IMR-90 (cell line): ENCODE measurements around the gene NKAIN4. TPM values are rescaled to one million over a fixed set of nuclear protein-coding genes. Genes with fewer than 3 reads are reported as not detected.

Experiments
- ATAC-seq: fragments of 200-7000 bp; cut with Tn5 transposase; 2 replicates; pipeline ENCODE4 v1.9.1; 2020; ENCODE audit warnings: low read depth, mild to moderate bottlenecking, moderate library complexity
- BruUV-seq: library from RNA; stranded (reverse); fragments of 400-500 nt; replicated peaks from 2 replicates; lab custom pipeline; 2021; lab: Mats Ljungman, UMichigan
- CTCF ChIA-PET: fragments of 300-600 bp; formaldehyde crosslinking; extraction: SDS; loops from one replicate; lab custom pipeline; 2021; ENCODE audit warnings: antibody characterized with exemption; lab: Yijun Ruan, JAX
- POLR2A ChIA-PET: fragments of 300-600 bp; sonication (Branson Sonifier 250); formaldehyde crosslinking; loops from one replicate; lab custom pipeline; 2022; ENCODE audit warnings: antibody characterized with exemption; ENCODE audit not compliant: unreplicated experiment; lab: Charles Lee
- DNase-seq: peaks from one replicate; pipeline ENCODE4 v3.0.0; 2013
- H2AFZ ChIP-seq: replicated peaks from 2 replicates; pipeline ENCODE3; 2013; ENCODE audit warnings: low read length, mild to moderate bottlenecking; ENCODE audit not compliant: poor library complexity
- H2AK5ac ChIP-seq: 2 replicates; pipeline ENCODE4 v1.6.1; 2013; ENCODE audit warnings: low read depth, low read length, inconsistent platforms
- H2AK9ac ChIP-seq: replicated peaks from 2 replicates; pipeline ENCODE3; 2013; ENCODE audit warnings: mild to moderate bottlenecking, low read depth, low read length, moderate library complexity; ENCODE audit not compliant: poor library complexity
- H2BK120ac ChIP-seq: 2 replicates; pipeline ENCODE4 v1.6.1; 2013; ENCODE audit warnings: low read depth, low read length, inconsistent platforms
- H2BK15ac ChIP-seq: 3 replicates; pipeline ENCODE4 v1.6.1; 2013; ENCODE audit warnings: low read depth, low read length, inconsistent platforms
- H2BK20ac ChIP-seq: 2 replicates; pipeline ENCODE4 v1.6.1; 2013; ENCODE audit warnings: low read depth, mild to moderate bottlenecking, inconsistent platforms, low read length, moderate library complexity
- H2BK5ac ChIP-seq: 2 replicates; pipeline ENCODE4 v1.6.1; 2013; ENCODE audit warnings: mild to moderate bottlenecking, low read depth, low read length, inconsistent platforms; ENCODE audit not compliant: poor library complexity, severe bottlenecking
- H3K14ac ChIP-seq: replicated peaks from 2 replicates; pipeline ENCODE4 v1.6.1; 2013; ENCODE audit warnings: low read depth, low read length, inconsistent platforms
- H3K18ac ChIP-seq: 2 replicates; pipeline ENCODE4 v1.6.1; 2013; ENCODE audit warnings: low read depth, low read length, control low read depth
- H3K23ac ChIP-seq: 2 replicates; pipeline ENCODE4 v1.6.1; 2013; ENCODE audit warnings: low read depth, low read length, inconsistent platforms
- H3K27ac ChIP-seq: 2 replicates; pipeline ENCODE4 v1.5.1; 2013; ENCODE audit warnings: mild to moderate bottlenecking, control low read depth, low read length; ENCODE audit not compliant: insufficient read depth
- H3K27me3 ChIP-seq: 2 replicates; pipeline ENCODE4 v1.6.1; 2013; ENCODE audit warnings: low read length; ENCODE audit not compliant: control insufficient read depth, insufficient read depth
- H3K36me3 ChIP-seq: 2 replicates; pipeline ENCODE4 v1.6.1; 2013; ENCODE audit warnings: low read length, mixed read lengths; ENCODE audit not compliant: control insufficient read depth, insufficient read depth
- H3K4ac ChIP-seq: 2 replicates; pipeline ENCODE4 v1.6.1; 2013; ENCODE audit warnings: low read depth, low read length, inconsistent platforms
- H3K4me1 ChIP-seq: 2 replicates; pipeline ENCODE4 v1.6.1; 2013; ENCODE audit warnings: low read length, mixed read lengths; ENCODE audit not compliant: control insufficient read depth, insufficient read depth
- H3K4me2 ChIP-seq: 2 replicates; pipeline ENCODE4 v1.6.1; 2013; ENCODE audit warnings: low read depth, mild to moderate bottlenecking, control low read depth, low read length, moderate library complexity
- H3K4me3 ChIP-seq: 2 replicates; pipeline ENCODE4 v1.5.1; 2013; ENCODE audit warnings: low read depth, mild to moderate bottlenecking, control low read depth, low read length, moderate library complexity; ENCODE audit not compliant: insufficient read depth
- H3K56ac ChIP-seq: 2 replicates; pipeline ENCODE4 v1.6.1; 2013; ENCODE audit warnings: low read length, inconsistent platforms; ENCODE audit not compliant: insufficient read depth; ENCODE audit errors: extremely low read depth
- H3K79me1 ChIP-seq, 2 experiments: 2 replicates each; pipeline ENCODE4 v1.6.1; 2013; ENCODE audit warnings: low read length in 2 of 2, inconsistent platforms in 1 of 2, low read depth in 1 of 2
- H3K9ac ChIP-seq: 2 replicates; pipeline ENCODE4 v1.6.1; 2013; ENCODE audit warnings: low read depth, low read length, control low read depth
- H3K9me1 ChIP-seq: 2 replicates; pipeline ENCODE4 v1.6.1; 2013; ENCODE audit warnings: low read length, inconsistent platforms; ENCODE audit not compliant: insufficient read depth
- H3K9me3 ChIP-seq: 2 replicates; pipeline ENCODE4 v1.6.1; 2013; ENCODE audit warnings: low read length; ENCODE audit not compliant: control insufficient read depth, insufficient read depth
- H4K20me1 ChIP-seq: 2 replicates; pipeline ENCODE4 v1.6.1; 2013; ENCODE audit warnings: low read length, inconsistent platforms; ENCODE audit not compliant: insufficient read depth
- H4K5ac ChIP-seq: 2 replicates; pipeline ENCODE4 v1.6.1; 2013; ENCODE audit warnings: mild to moderate bottlenecking, low read depth, low read length, control low read depth
- H4K8ac ChIP-seq, 2 experiments: 2 replicates each; pipeline ENCODE4 v1.6.1; 2013; ENCODE audit warnings: low read depth in 2 of 2, low read length in 2 of 2, control low read depth in 1 of 2, inconsistent platforms in 1 of 2
- H4K91ac ChIP-seq: 2 replicates; pipeline ENCODE4 v1.6.1; 2013; ENCODE audit warnings: low read depth, low read length, inconsistent platforms; ENCODE audit not compliant: insufficient read depth
- CHD1 ChIP-seq: IDR thresholded peaks from 2 replicates; pipeline ENCODE4 v1.6.1; 2012; ENCODE audit warnings: low read depth, low read length, improper control_type of control experiment
- MXI1 ChIP-seq: IDR thresholded peaks from 2 replicates; pipeline ENCODE4 v1.6.1; 2012; ENCODE audit warnings: low read depth, mild to moderate bottlenecking, low read length, moderate library complexity, borderline replicate concordance
- POLR2A ChIP-seq: IDR thresholded peaks from 2 replicates; pipeline ENCODE4 v1.6.1; 2012; ENCODE audit warnings: mild to moderate bottlenecking, low read depth, low read length
- RAD21 ChIP-seq: IDR thresholded peaks from 2 replicates; pipeline ENCODE4 v1.6.1; 2012; ENCODE audit warnings: low read length, improper control_type of control experiment
- RCOR1 ChIP-seq: IDR thresholded peaks from 2 replicates; pipeline ENCODE4 v1.6.1; 2012; ENCODE audit warnings: mild to moderate bottlenecking, low read length, improper control_type of control experiment; ENCODE audit not compliant: insufficient replicate concordance
- RFX5 ChIP-seq: IDR thresholded peaks from 2 replicates; pipeline ENCODE4 v1.8.0; 2012; ENCODE audit warnings: low read depth, mild to moderate bottlenecking, low read length, moderate library complexity
- WGBS, 2 experiments: methylation state at CpG; one replicate each; pipeline versions ENCODE4 v1.1.5 to v1.1.7; 2013; ENCODE audit warnings: missing lambda C conversion rate in 2 of 2; ENCODE audit not compliant: insufficient read length in 1 of 2; ENCODE audit errors: extremely low coverage in 2 of 2; 5-methylcytosine and 5-hydroxymethylcytosine counted together
- dilution Hi-C: fragments of 300-500 bp; cut with HindIII; formaldehyde crosslinking; loops from one replicate; pipeline ENCODE4 v1.14.3; 2018; ENCODE audit warnings: low sequenced_read_pairs; ENCODE audit not compliant: unreplicated experiment
- in situ Hi-C: fragments of 300-500 bp; cut with MboI; formaldehyde crosslinking; loops from 3 replicates; pipeline ENCODE4 v1.14.3; 2019; ENCODE audit warnings: low sequenced_read_pairs, inconsistent platforms, mixed read lengths
- intact Hi-C: fragments of 100-400 bp; cut with micrococcal nuclease; formaldehyde crosslinking; loops from 2 replicates; pipeline ENCODE4 v1.10.0; 2022
- polyA plus RNA-seq, 3 experiments: library from polyadenylated mRNA; depleted of rRNA; stranded (reverse); fragments of >200 nt; gene quantifications; 2 replicates each; pipeline ENCODE4 v1.2.3, GENCODE V29; 2012; ENCODE audit warnings: low replicate concordance in 1 of 3
- total RNA-seq: library from RNA; depleted of rRNA; stranded (reverse); fragments of >200 nt; gene quantifications from 2 replicates; pipeline ENCODE4 v1.2.3, GENCODE V29; 2012

The NKAIN4 gene
- total and polyA plus RNA-seq, 2 of the 4 experiments (the other 2 are of a cell fraction), result not detected

GRCh38 chr20:63280371-63280770 lies 26.1 kb upstream of the NKAIN4 start:
- no peak overlapping the region for H3K14ac ChIP-seq
- BruUV-seq, result no TSS peak
- no peak overlapping the region for H3K56ac ChIP-seq
- no peaks in the 10 kb centered on the region for H3K9me3 ChIP-seq
- H4K91ac ChIP-seq, result no peak overlapping the region
- no peak overlapping the region for H3K27ac ChIP-seq
- ATAC-seq (no peak), DNase-seq (no peak)
- no peak overlapping the region for H3K23ac ChIP-seq
- H3K79me1 ChIP-seq, result peaks cover 18 to 43% of the 10 kb centered on the region in 2 experiments
- ChIA-PET CTCF (interaction anchor here (1.0 to 1.1 kb wide), 2 partner anchors 30 to 56 kb away, joined by 4 read pairs; no protein-coding TSS in a partner anchor), POLR2A (no interaction called here)
- no peak overlapping the region for H3K4ac ChIP-seq
- H4K8ac ChIP-seq, result no peak overlapping the region
- no peaks in the 10 kb centered on the region for H3K9me1 ChIP-seq
- no peak overlapping the region for H2BK15ac ChIP-seq
- intact Hi-C loops (no loop called here), dilution Hi-C loops (no loop called here), in situ Hi-C loops (no loop called here)
- H3K4me3 ChIP-seq, result no peak overlapping the region
- H2AFZ ChIP-seq, result no peak overlapping the region
- H2BK5ac ChIP-seq, result no peak overlapping the region
- peaks cover 64% of the 10 kb centered on the region for H4K20me1 ChIP-seq
- H2BK20ac ChIP-seq, result no peak overlapping the region
- H2AK5ac ChIP-seq, result no peak overlapping the region
- TF ChIP-seq MXI1 (no peak), POLR2A (no peak), CHD1 (no peak), RFX5 (no peak), RCOR1 (no peak), RAD21 (no peak)
- no peaks in the 10 kb centered on the region for H3K27me3 ChIP-seq
- H3K36me3 ChIP-seq, result peaks cover 84% of the 10 kb centered on the region
- H2BK120ac ChIP-seq, result no peak overlapping the region
- H3K4me1 ChIP-seq, result no peaks in the 10 kb centered on the region
- no peak overlapping the region for H3K9ac ChIP-seq
- no peak overlapping the region for H3K4me2 ChIP-seq
- H3K18ac ChIP-seq, result no peak overlapping the region
- no peak overlapping the region for H2AK9ac ChIP-seq
- 90% methylated on average over 5 of the region's 6 CpGs; no CpG with 5 or more reads in 1 of the 2 experiments for WGBS, 2 experiments
- no peak overlapping the region for H4K5ac ChIP-seq
